Measurements from ENCODE around the gene CARMIL1. TPM values are rescaled to one million over a fixed set of nuclear protein-coding genes. Genes with fewer than 3 reads are reported as not detected.

Gene CARMIL1
- total and polyA plus RNA-seq, 2 of the 8 experiments (the other 6 are each of a cell fraction or from before 2014, with no cell fraction given) = 20.3 to 40.4 TPM

DNA sequence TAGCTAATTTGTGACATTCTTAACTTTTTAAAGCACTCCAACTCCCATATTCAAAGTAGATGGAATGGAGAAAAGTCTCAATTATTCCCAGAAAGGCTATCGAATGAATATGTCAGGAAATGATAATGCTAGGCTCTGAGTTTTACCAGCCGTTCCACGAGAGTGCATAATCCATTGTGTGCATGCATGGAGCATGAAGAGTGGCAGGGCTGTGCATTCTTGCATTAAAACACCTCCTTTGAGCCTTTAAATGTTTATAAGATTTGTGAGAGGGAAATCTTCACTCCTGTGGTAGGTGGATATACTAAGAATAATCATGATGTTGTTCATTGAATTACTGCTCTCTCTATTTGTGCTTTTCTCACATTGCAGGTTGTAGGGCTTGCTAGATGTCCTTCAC is 178.3 kb downstream of the CARMIL1 start:
- Histone ChIP-seq H3K27ac (ENCODE audit: low read depth, low read length) (no peak overlapping the region), H2BK20ac (ENCODE audit: low read length) (no peak overlapping the region), H2BK12ac (ENCODE audit: low read depth, low read length) (no peak overlapping the region), H3K79me2 (ENCODE audit: control insufficient read depth in 1 of 2, insufficient read depth in 2 of 2, low read length in 2 of 2) (no peaks in the 10 kb centered on the region), H3K18ac (ENCODE audit: extremely low read depth, low read length) (no peak overlapping the region), H3K23me2 (ENCODE audit: low read depth, low read length) (no peaks in the 10 kb centered on the region; the same call in 1 of the 2 replicates), H3K9me3 (ENCODE audit: insufficient read depth in 2 of 2, low read depth in 1 of 2, low read length in 1 of 2) (no peaks in the 10 kb centered on the region), H2BK5ac (ENCODE audit: low read depth, low read length) (no peak overlapping the region), H2AK5ac (ENCODE audit: low read depth, low read length) (no peak overlapping the region), H3K4me3 (ENCODE audit: extremely low read depth in 1 of 4, insufficient read depth in 2 of 4, low read depth in 3 of 4, low read length in 4 of 4) (no peak overlapping the region), H3K4me1 (replicated peaks in 1 of 4; ENCODE audit: control insufficient read depth in 3 of 4, insufficient read depth in 4 of 4, low read length in 3 of 4) (peaks cover 2 to 6% (median 4%) of the 10 kb centered on the region in 4 experiments; a peak in 3 of 7 replicates), H4K91ac (replicated peaks; ENCODE audit: insufficient read length, low read length) (no peak overlapping the region), H3K79me1 (ENCODE audit: low read depth, low read length) (no peaks in the 10 kb centered on the region), H2BK120ac (replicated peaks; ENCODE audit: low read depth, low read length) (no peak overlapping the region), H3K4me2 (ENCODE audit: insufficient read depth in 1 of 2, low read depth in 2 of 2, low read length in 2 of 2) (no peak overlapping the region), H3K36me3 (ENCODE audit: control insufficient read depth in 2 of 4, insufficient read depth in 4 of 4, low read length in 3 of 4) (no peaks in the 10 kb centered on the region; a peak in 1 of 8 replicates), H2BK15ac (ENCODE audit: low read length) (no peak overlapping the region), H2AFZ (ENCODE audit: low read length) (no peak overlapping the region), H4K8ac (ENCODE audit: extremely low read depth, insufficient read depth, low read length) (no peak overlapping the region), H3K4ac (replicated peaks; ENCODE audit: insufficient read length, low read depth, low read length) (no peak overlapping the region), H3K9ac (replicated peaks in 1 of 4; ENCODE audit: extremely low read depth in 1 of 4, low read depth in 3 of 4, low read length in 3 of 4) (no peak overlapping the region), H4K5ac (ENCODE audit: insufficient read length, low read depth, low read length) (no peak overlapping the region), H3K56ac (replicated peaks; ENCODE audit: insufficient read length, low read depth, low read length) (no peak overlapping the region), H3K14ac (ENCODE audit: insufficient read length) (no peak overlapping the region), H3K23ac (ENCODE audit: insufficient read length) (no peak overlapping the region), H3K27me3 (replicated peaks in 1 of 4; ENCODE audit: control insufficient read depth in 3 of 4, extremely low read depth in 1 of 4, insufficient read depth in 3 of 4, low read length in 3 of 4) (no peaks in the 10 kb centered on the region), H4K20me1 (replicated peaks in 1 of 2; ENCODE audit: control insufficient read depth in 1 of 2, insufficient read depth in 2 of 2, low read length in 2 of 2) (no peaks in the 10 kb centered on the region)
- DNase-seq (ENCODE audit: low read depth in 1 of 2, low spot score in 2 of 2) = no peak
- no peak for FAIRE-seq
- WGBS, 2 experiments (ENCODE audit: extremely low coverage in 1 of 2, insufficient coverage in 1 of 2, insufficient read length in 1 of 2, insufficient replicate concordance in 2 of 2, low coverage in 1 of 2, low lambda C conversion rate in 2 of 2, missing lambda C conversion rate in 1 of 2) = 93% methylated on average over 3 of the region's 3 CpGs; no CpG with 5 or more reads in 1 of the 2 experiments
- POLR2A ChIA-PET (ENCODE audit: partially characterized antibody) = no interaction called here
- CTCF ChIA-PET (ENCODE audit: partially characterized antibody) = interaction anchor here (1.4 kb wide), 2 partner anchors 30 to 179 kb away, joined by 3 to 6 read pairs; partner anchors contain the start of gene CARMIL1
- TF ChIP-seq EZH2 (IDR thresholded peaks at IDR 0.05; ENCODE audit: low read depth, low read length, severe bottlenecking) (no peak), HDAC2 (IDR thresholded peaks at IDR 0.05; ENCODE audit: borderline replicate concordance in 1 of 2, low read depth in 2 of 2, low read length in 2 of 2) (no peak), GABPA (IDR thresholded peaks at IDR 0.05; ENCODE audit: borderline replicate concordance, insufficient read depth, low read length) (no peak), KDM5A (IDR thresholded peaks at IDR 0.05; ENCODE audit: low read length) (no peak), TAF1 (IDR thresholded peaks at IDR 0.05; ENCODE audit: low read depth, low read length) (no peak), SRF (IDR thresholded peaks at IDR 0.05; ENCODE audit: low read depth, low read length) (no peak), KDM1A (IDR thresholded peaks at IDR 0.05; ENCODE audit: borderline replicate concordance, low read length) (no peak), SIX5 (IDR thresholded peaks at IDR 0.05; ENCODE audit: low read depth, low read length) (no peak), SIRT6 (IDR thresholded peaks at IDR 0.05; ENCODE audit: low read length) (no peak), ZNF274 (IDR thresholded peaks at IDR 0.05; ENCODE audit: borderline replicate concordance, extremely low read depth, low read length) (no peak)
- TF ChIP-seq, protein P1, sequence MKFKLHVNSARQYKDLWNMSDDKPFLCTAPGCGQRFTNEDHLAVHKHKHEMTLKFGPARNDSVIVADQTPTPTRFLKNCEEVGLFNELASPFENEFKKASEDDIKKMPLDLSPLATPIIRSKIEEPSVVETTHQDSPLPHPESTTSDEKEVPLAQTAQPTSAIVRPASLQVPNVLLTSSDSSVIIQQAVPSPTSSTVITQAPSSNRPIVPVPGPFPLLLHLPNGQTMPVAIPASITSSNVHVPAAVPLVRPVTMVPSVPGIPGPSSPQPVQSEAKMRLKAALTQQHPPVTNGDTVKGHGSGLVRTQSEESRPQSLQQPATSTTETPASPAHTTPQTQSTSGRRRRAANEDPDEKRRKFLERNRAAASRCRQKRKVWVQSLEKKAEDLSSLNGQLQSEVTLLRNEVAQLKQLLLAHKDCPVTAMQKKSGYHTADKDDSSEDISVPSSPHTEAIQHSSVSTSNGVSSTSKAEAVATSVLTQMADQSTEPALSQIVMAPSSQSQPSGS (IDR thresholded peaks at IDR 0.05; ENCODE audit: low read length) = no peak

Data from H1 (cell line).